D721Med (cell line): ENCODE measurements around the gene NEU4.
"Not testable (repeated sequence)": the region's sequence is repeated elsewhere in the genome, so short reads cannot be mapped to it uniquely, and the experiment has no call there.

Source experiments
- DNase-seq: peaks from one replicate; pipeline ENCODE4 v3.0.0; 2011; ENCODE audit warnings: low spot score; ENCODE audit not compliant: insufficient read length
- FAIRE-seq: peaks from 2 replicates; lab custom pipeline; 2011; peaks lifted over from hg19 to GRCh38; lab: Jason Lieb, UNC
- TF ChIP-seq, protein P1 (sequence below): IDR thresholded peaks from 2 replicates; pipeline ENCODE4 v1.5.1; 2012; ENCODE audit warnings: mild to moderate bottlenecking, control low read depth; ENCODE audit not compliant: insufficient read depth; ENCODE audit errors: missing control alignments

Gene NEU4

GRCh38 chr2:241815477-241816430 is 6.8 kb downstream of the NEU4 start:
- FAIRE-seq (no peak), DNase-seq (no peak)
- TF ChIP-seq, protein P1, sequence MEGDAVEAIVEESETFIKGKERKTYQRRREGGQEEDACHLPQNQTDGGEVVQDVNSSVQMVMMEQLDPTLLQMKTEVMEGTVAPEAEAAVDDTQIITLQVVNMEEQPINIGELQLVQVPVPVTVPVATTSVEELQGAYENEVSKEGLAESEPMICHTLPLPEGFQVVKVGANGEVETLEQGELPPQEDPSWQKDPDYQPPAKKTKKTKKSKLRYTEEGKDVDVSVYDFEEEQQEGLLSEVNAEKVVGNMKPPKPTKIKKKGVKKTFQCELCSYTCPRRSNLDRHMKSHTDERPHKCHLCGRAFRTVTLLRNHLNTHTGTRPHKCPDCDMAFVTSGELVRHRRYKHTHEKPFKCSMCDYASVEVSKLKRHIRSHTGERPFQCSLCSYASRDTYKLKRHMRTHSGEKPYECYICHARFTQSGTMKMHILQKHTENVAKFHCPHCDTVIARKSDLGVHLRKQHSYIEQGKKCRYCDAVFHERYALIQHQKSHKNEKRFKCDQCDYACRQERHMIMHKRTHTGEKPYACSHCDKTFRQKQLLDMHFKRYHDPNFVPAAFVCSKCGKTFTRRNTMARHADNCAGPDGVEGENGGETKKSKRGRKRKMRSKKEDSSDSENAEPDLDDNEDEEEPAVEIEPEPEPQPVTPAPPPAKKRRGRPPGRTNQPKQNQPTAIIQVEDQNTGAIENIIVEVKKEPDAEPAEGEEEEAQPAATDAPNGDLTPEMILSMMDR, result no peak

DNA sequence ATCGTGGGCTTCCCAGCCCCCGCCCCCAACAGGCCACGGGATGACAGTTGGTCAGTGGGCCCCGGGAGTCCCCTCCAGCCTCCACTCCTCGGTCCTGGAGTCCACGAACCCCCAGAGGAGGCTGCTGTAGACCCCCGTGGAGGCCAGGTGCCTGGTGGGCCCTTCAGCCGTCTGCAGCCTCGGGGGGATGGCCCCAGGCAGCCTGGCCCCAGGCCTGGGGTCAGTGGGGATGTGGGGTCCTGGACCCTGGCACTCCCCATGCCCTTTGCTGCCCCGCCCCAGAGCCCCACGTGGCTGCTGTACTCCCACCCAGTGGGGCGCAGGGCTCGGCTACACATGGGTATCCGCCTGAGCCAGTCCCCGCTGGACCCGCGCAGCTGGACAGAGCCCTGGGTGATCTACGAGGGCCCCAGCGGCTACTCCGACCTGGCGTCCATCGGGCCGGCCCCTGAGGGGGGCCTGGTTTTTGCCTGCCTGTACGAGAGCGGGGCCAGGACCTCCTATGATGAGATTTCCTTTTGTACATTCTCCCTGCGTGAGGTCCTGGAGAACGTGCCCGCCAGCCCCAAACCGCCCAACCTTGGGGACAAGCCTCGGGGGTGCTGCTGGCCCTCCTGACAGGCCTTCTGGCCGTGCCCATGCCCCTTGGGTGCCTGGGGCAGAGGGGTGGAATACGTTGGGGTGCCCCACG is 7.6 kb downstream of the NEU4 start:
- TF ChIP-seq, protein P1, result no peak
- DNase-seq (no peak), FAIRE-seq (no peak)

- FAIRE-seq (no peak), DNase-seq (no peak)
- TF ChIP-seq, protein P1, result no peak
Measured at GRCh38 chr2:241817126-241817820, 8.3 kb downstream of the NEU4 start.

- not testable (repeated sequence) for DNase-seq, FAIRE-seq
Measured at GRCh38 chr2:241817821-241818215, 8.8 kb downstream of the NEU4 start.

GRCh38 chr2:241818229-241818942 is 9.4 kb downstream of the NEU4 start:
- TF ChIP-seq, protein P1, result no peak
- FAIRE-seq, result no peak

GRCh38 chr2:241818943-241819270 is 9.9 kb downstream of the NEU4 start:
- DNase-seq (no peak), FAIRE-seq (no peak)
- TF ChIP-seq, protein P1, result no peak

More at GRCh38 chr2:241818229-241818942, 9.4 kb downstream of the NEU4 start:
- no peak for DNase-seq

DNA sequence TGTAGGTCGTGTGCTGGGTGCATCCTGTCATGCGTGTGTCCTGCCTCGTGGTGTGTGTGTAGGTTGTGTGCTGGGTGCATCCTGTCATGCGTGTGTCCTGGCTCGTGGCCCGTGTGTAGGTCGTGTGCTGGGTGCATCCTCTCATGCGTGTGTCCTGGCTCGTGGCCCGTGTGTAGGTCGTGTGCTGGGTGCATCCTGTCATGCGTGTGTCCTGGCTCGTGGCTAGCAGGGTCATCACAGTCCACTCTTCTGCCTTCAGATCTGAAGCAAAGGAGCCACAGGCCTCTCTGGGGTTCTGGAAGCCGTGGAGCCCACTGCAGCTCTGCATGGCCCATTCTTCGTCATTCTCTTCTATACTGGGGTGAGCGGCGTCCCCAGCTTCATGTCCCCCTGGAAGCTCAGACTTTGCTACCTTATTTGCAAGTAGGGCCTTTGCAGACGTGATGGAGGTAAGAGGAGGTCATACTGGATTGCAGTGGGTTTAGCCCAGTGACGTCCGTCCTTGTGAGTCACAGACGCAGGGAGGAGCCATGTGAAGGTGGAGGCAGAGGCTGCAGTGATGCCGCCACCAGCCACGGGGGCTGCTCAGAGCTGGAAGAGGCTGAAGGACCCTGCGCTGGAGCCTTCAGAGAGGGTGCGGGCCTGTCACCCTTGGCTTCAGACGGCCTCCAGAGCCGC is 11.1 kb downstream of the NEU4 start:
- DNase-seq, FAIRE-seq: not testable (repeated sequence)
